Upper lobe of right lung (tissue), 1 donor: Measurements from ENCODE around the gene DKC1. TPM values are rescaled to one million over a fixed set of nuclear protein-coding genes. Genes with fewer than 3 reads are reported as not detected.

Source experiments
- ATAC-seq: fragments of 200-7000 bp; cut with Tn5 transposase; one replicate; pipeline ENCODE4 v1.9.1; 2020; ENCODE audit warnings: mild to moderate bottlenecking, moderate library complexity
- DNase-seq: peaks from one replicate; pipeline ENCODE4 v3.0.0-alpha.2; 2020
- H3K27ac ChIP-seq: fragments of 200-600 bp; one replicate; pipeline ENCODE4 v1.8.0; 2022
- H3K27me3 ChIP-seq: fragments of 200-600 bp; one replicate; pipeline ENCODE4 v1.8.0; 2022; ENCODE audit warnings: mild to moderate bottlenecking
- H3K36me3 ChIP-seq: fragments of 200-600 bp; one replicate; pipeline ENCODE4 v1.8.0; 2022
- H3K4me1 ChIP-seq: fragments of 200-600 bp; one replicate; pipeline ENCODE4 v1.8.0; 2022
- H3K4me3 ChIP-seq: fragments of 200-600 bp; one replicate; pipeline ENCODE4 v1.8.0; 2022; ENCODE audit warnings: mild to moderate bottlenecking
- H3K9me3 ChIP-seq: fragments of 200-600 bp; one replicate; pipeline ENCODE4 v1.8.0; 2022
- intact Hi-C: fragments of 100-400 bp; cut with DNase I; formaldehyde crosslinking; loops from one replicate; pipeline ENCODE4 v1.11.0; 2022
- total RNA-seq: library from RNA; stranded (reverse); fragmentation: NEBNext Ultra II Directional; extraction: Animal tissue kit (Norgen Biotek cat#: 25700); gene quantifications from one replicate; pipeline ENCODE4 v1.2.1, GENCODE V29; 2021
- TF ChIP-seq, protein P1 (sequence below): fragments of 200-600 bp; IDR thresholded peaks from one replicate; pipeline ENCODE4 v1.8.0; 2022; ENCODE audit warnings: antibody characterized with exemption
- donor health status: DM: no; HTN: yes; CAD: no; lungs with severe emphysema.

Gene DKC1
- total RNA-seq, 1 donor from 2014 or later = 28.7 TPM

DNA sequence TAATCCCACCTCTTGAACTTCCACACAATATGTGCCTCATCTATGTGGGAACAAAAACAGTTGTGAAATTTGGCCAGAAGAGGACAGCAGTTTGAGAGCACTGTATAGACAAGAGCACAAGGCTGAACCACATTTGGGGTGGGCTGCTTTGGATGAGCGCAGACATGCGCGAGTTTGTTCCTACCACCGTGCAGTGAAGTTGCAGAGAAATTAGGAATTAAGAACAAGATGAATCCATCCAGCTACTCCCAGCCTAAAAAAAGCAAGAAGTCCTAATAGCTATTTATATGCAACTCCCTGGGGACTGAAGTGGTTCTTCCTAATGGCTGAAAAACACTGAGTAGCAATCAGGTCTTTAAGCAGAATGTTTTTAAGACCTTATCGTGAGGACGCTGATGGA, 12.8 kb upstream of the DKC1 start:
- Histone ChIP-seq H3K9me3 (no peaks in the 10 kb centered on the region), H3K4me3 (peak overlapping the region; percentile 55), H3K36me3 (no peaks in the 10 kb centered on the region), H3K4me1 (peaks cover 7% of the 10 kb centered on the region), H3K27ac (peak overlapping the region; percentile 87), H3K27me3 (no peaks in the 10 kb centered on the region)
- intact Hi-C loops = no loop called here
- ATAC-seq (no peak), DNase-seq (no peak)
- TF ChIP-seq, protein P1, sequence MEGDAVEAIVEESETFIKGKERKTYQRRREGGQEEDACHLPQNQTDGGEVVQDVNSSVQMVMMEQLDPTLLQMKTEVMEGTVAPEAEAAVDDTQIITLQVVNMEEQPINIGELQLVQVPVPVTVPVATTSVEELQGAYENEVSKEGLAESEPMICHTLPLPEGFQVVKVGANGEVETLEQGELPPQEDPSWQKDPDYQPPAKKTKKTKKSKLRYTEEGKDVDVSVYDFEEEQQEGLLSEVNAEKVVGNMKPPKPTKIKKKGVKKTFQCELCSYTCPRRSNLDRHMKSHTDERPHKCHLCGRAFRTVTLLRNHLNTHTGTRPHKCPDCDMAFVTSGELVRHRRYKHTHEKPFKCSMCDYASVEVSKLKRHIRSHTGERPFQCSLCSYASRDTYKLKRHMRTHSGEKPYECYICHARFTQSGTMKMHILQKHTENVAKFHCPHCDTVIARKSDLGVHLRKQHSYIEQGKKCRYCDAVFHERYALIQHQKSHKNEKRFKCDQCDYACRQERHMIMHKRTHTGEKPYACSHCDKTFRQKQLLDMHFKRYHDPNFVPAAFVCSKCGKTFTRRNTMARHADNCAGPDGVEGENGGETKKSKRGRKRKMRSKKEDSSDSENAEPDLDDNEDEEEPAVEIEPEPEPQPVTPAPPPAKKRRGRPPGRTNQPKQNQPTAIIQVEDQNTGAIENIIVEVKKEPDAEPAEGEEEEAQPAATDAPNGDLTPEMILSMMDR = no peak

- Histone ChIP-seq H3K4me3 (peak within 1 kb of the TSS; percentile 55), H3K27me3 (no peaks in the 10 kb centered on the region), H3K27ac (peak within 1 kb of the TSS; percentile 87), H3K36me3 (no peaks in the 10 kb centered on the region), H3K4me1 (peaks cover 7% of the 10 kb centered on the region), H3K9me3 (no peaks in the 10 kb centered on the region)
- ATAC-seq (peak; percentile 81), DNase-seq (peak; percentile 75)
- intact Hi-C loops = no loop called here
- TF ChIP-seq, protein P1 = no peak
Measured at GRCh38 chrX:154750301-154751202, 12.1 kb upstream of the DKC1 start, which contains the start of gene GAB3. Gene GAB3, minus strand, starts transcription at chrX:154751077. Its CDS starts 52 bp downstream, at chrX:154751025.

DNA sequence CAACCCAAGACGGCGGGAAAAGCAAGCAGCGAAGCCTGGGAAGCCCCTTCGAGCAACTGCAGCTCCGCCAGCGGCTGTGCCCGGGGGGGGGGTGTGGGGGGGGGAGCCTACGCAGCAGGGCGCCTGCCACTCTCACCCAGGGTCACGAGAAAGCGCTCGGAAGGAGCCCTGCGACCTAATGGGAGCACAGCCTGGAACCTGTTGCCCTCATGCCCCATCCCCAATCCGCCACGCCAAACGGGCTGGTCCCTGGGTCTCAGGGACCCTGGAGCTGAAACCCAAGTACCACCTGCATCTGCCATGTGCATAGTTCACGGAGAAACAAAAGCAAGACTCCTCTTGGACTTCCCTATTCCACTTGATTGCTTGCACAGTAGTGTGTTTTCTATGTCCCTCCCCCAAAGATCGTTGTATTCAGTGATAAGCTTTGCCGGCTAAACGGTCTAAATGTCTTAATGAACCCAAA, 11.4 kb upstream of the DKC1 start:
- Histone ChIP-seq H3K36me3 (no peaks in the 10 kb centered on the region), H3K4me1 (peaks cover 7% of the 10 kb centered on the region), H3K4me3 (peak overlapping the region; percentile 55), H3K9me3 (no peaks in the 10 kb centered on the region), H3K27ac (peak overlapping the region; percentile 87), H3K27me3 (no peaks in the 10 kb centered on the region)
- TF ChIP-seq, protein P1 = no peak
- ATAC-seq = peak; percentile 60
- intact Hi-C loops = no loop called here
- peak; percentile 68 for DNase-seq

DNA sequence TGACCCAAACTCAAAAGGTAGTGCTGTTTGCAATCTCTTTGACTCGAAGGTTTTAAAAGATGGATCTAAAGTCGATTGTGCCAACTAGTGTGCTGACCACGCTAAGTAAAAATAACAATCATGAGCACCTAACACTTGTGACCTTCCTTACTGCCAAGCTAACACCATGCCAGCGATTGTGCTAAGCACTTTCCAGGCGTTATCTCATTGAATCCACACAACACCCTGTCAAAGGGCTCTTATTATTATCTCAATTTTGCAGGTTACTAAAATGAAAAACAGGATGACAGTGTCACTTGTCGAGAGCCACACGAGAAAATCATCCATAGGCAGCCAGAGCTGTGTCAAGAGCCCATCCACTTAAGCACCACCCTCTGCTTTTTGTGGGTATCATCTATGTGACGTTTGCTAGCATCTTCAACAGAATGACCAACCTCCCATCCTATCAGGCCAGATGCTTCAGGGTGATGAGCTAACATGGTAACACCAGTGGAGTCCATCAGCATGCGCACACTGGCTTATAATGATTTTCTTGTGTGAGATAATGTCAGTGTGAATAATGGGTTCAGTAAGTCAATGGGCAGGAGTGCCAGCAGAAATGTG, 10.9 kb upstream of the DKC1 start:
- Histone ChIP-seq H3K27me3 (no peaks in the 10 kb centered on the region), H3K9me3 (no peaks in the 10 kb centered on the region), H3K4me1 (peaks cover 7% of the 10 kb centered on the region), H3K27ac (peak overlapping the region; percentile 87), H3K4me3 (peak overlapping the region; percentile 55), H3K36me3 (no peaks in the 10 kb centered on the region)
- TF ChIP-seq, protein P1 = no peak
- intact Hi-C loops = no loop called here
- DNase-seq = no peak
- ATAC-seq = no peak

- Histone ChIP-seq H3K4me3 (no peak overlapping the region), H3K9me3 (no peaks in the 10 kb centered on the region), H3K27me3 (no peaks in the 10 kb centered on the region), H3K4me1 (no peaks in the 10 kb centered on the region), H3K27ac (no peak overlapping the region), H3K36me3 (no peaks in the 10 kb centered on the region)
- DNase-seq (no peak), ATAC-seq (no peak)
- intact Hi-C loops = no loop called here
- TF ChIP-seq, protein P1 = no peak
Measured at GRCh38 chrX:154758696-154759095, 4.0 kb upstream of the DKC1 start.
